ENCODE measurements around the gene SNRPD1.

DNA sequence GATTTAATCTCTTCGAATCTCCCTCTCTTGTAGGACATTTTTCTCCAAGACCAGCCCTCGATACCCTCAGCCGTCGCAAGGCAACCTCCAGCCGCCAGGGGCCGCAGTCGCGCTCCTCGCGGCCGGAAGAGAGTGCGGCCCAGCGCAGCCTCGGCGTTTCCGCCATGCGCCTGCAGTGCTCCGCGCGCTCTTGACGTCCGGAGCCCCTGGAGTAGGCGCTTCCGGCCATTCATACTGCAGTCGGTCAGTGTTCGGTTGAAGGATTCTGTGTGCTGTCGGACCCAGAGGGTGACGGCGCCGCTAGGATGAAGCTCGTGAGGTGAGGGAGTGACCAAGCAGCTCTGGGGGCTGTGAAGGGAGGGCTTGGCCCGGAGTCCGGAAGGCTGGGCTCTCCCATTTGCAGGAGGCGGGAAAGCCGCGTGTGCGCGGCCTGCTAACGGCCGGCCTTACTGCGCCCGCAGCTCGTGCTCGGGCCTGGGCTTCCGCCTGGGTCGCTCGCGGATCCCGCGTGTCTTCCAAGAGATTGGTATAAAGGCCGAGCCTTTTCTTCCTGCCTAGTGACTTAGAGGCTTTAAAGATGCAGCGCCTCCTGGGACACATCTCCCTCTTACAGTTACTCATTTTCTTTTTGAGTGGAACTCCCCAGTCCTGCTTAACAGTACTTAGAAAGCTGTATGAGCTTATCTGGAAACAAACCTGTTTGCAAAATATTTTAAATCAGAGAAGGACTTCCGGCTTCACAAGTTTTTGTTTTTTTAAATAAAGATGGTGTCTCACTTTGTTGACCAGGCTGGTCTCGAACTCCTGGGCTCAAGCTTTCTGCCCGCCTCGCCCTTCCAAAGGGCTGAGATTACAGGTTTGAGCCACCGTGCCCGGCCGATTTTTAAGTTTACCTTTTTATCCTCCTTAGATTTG is at the start of gene SNRPD1:
- no peak for TF ChIP-seq ZNF169 (tag by site-specific recombination; IDR thresholded peaks at IDR 0.05)
- TF ChIP-seq, protein P1, sequence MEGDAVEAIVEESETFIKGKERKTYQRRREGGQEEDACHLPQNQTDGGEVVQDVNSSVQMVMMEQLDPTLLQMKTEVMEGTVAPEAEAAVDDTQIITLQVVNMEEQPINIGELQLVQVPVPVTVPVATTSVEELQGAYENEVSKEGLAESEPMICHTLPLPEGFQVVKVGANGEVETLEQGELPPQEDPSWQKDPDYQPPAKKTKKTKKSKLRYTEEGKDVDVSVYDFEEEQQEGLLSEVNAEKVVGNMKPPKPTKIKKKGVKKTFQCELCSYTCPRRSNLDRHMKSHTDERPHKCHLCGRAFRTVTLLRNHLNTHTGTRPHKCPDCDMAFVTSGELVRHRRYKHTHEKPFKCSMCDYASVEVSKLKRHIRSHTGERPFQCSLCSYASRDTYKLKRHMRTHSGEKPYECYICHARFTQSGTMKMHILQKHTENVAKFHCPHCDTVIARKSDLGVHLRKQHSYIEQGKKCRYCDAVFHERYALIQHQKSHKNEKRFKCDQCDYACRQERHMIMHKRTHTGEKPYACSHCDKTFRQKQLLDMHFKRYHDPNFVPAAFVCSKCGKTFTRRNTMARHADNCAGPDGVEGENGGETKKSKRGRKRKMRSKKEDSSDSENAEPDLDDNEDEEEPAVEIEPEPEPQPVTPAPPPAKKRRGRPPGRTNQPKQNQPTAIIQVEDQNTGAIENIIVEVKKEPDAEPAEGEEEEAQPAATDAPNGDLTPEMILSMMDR (tag by site-specific recombination; IDR thresholded peaks at IDR 0.05), result peak; percentile 98
- TF ChIP-seq, protein P2, sequence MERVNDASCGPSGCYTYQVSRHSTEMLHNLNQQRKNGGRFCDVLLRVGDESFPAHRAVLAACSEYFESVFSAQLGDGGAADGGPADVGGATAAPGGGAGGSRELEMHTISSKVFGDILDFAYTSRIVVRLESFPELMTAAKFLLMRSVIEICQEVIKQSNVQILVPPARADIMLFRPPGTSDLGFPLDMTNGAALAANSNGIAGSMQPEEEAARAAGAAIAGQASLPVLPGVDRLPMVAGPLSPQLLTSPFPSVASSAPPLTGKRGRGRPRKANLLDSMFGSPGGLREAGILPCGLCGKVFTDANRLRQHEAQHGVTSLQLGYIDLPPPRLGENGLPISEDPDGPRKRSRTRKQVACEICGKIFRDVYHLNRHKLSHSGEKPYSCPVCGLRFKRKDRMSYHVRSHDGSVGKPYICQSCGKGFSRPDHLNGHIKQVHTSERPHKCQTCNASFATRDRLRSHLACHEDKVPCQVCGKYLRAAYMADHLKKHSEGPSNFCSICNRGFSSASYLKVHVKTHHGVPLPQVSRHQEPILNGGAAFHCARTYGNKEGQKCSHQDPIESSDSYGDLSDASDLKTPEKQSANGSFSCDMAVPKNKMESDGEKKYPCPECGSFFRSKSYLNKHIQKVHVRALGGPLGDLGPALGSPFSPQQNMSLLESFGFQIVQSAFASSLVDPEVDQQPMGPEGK (tag by site-specific recombination; IDR thresholded peaks at IDR 0.05), result 0 out of 2 replicates have a peak, but pooled peaks have one; percentile 28
- peak; percentile 82 for TF ChIP-seq SETDB1 (IDR thresholded peaks at IDR 0.05; ENCODE audit: insufficient read length, low read length)
- 0 out of 2 replicates have a peak, but pooled peaks have one; percentile 39 for TF ChIP-seq ZNF121 (tag by site-specific recombination; IDR thresholded peaks at IDR 0.05)
- 0 out of 2 replicates have a peak, but pooled peaks have one; percentile 25 for TF ChIP-seq ZNF596 (tag by site-specific recombination; IDR thresholded peaks at IDR 0.05)
- TF ChIP-seq ZNF660 (tag by site-specific recombination; IDR thresholded peaks at IDR 0.05), result peak; percentile 86
- peak; percentile 49; the same call in 1 of the 2 replicates for TF ChIP-seq ZBTB21 (tag by site-specific recombination; IDR thresholded peaks at IDR 0.05)
- no peak for TF ChIP-seq ZNF184 (tag by site-specific recombination; IDR thresholded peaks at IDR 0.05)
- TF ChIP-seq ZNF335 (tag by site-specific recombination; conservative IDR thresholded peaks at IDR 0.05), result peak; percentile 76
